K562 (cell line): ENCODE data around the gene CEP120. TPM values are rescaled to one million over a fixed set of nuclear protein-coding genes. Genes with fewer than 3 reads are reported as not detected.

ENCODE experiments used
- ATAC-seq: fragments of 200-7000 bp; cut with Tn5 transposase; 3 replicates; pipeline ENCODE4 v1.9.1; 2020; ENCODE audit warnings: moderate library complexity
- BruUV-seq: library from RNA; stranded (reverse); fragments of 400-500 nt; replicated peaks from 2 replicates; lab custom pipeline; 2021; lab: Mats Ljungman, UMichigan
- CTCF ChIA-PET: fragments of 300-600 bp; formaldehyde crosslinking; extraction: SDS; loops from one replicate; lab custom pipeline; 2021; ENCODE audit warnings: low intra/inter-chr PET ratio; lab: Yijun Ruan, JAX
- POLR2A ChIA-PET: fragments of 300-600, 350-650 bp; sonication (Branson Sonifier 250); formaldehyde crosslinking; extraction: SDS; loops from one replicate; lab custom pipeline; 2021; ENCODE audit warnings: antibody characterized with exemption, inconsistent platforms; lab: Yijun Ruan, JAX
- DNase-seq, 4 experiments: peaks; one replicate each; pipeline versions ENCODE4 v3.0.0 to v3.0.0-alpha.2; 2011 to 2018; ENCODE audit warnings: low spot score in 3 of 4, mixed read lengths in 3 of 4; ENCODE audit errors: extremely low read depth in 1 of 4
- FAIRE-seq: peaks from 2 replicates; lab custom pipeline; 2011; peaks lifted over from hg19 to GRCh38; lab: Jason Lieb, UNC
- H2AFZ ChIP-seq: 2 replicates; pipeline ENCODE4 v1.6.0; 2011; ENCODE audit warnings: low read depth, low read length, control low read depth, inconsistent platforms
- H3K27ac ChIP-seq: fragments of 200-600 bp; 3 replicates; pipeline ENCODE4 v1.8.0; 2011; ENCODE audit warnings: low read depth, mild to moderate bottlenecking, control low read depth, inconsistent platforms, low read length, moderate library complexity, mixed read lengths; ENCODE audit errors: extremely low read depth
- H3K27me3 ChIP-seq, 2 experiments: fragments of 300-600 bp in 1 of 2; 2 replicates in 1 of 2; 3 replicates in 1 of 2; pipeline versions ENCODE4 v1.6.0 to v1.8.0; 2011; ENCODE audit warnings: inconsistent platforms in 2 of 2, low read length in 2 of 2, mild to moderate bottlenecking in 1 of 2, mixed read lengths in 1 of 2, moderate library complexity in 1 of 2; ENCODE audit not compliant: control insufficient read depth in 2 of 2, insufficient read depth in 2 of 2
- H3K36me3 ChIP-seq: fragments of 300-600 bp; 3 replicates; pipeline ENCODE4 v1.8.0; 2011; ENCODE audit warnings: mild to moderate bottlenecking, low read length, inconsistent platforms; ENCODE audit not compliant: control insufficient read depth, insufficient read depth
- H3K4me1 ChIP-seq, 2 experiments: fragments of 200-600 bp in 1 of 2; replicated peaks in 1 of 2; 2 replicates in 1 of 2; 3 replicates in 1 of 2; pipeline versions ENCODE4 v1.5.1 to v1.8.0; 2011; ENCODE audit warnings: inconsistent platforms in 2 of 2, low read length in 2 of 2, mild to moderate bottlenecking in 1 of 2, mixed read lengths in 1 of 2, moderate library complexity in 1 of 2; ENCODE audit not compliant: control insufficient read depth in 2 of 2, insufficient read depth in 2 of 2
- H3K4me2 ChIP-seq: 2 replicates; pipeline ENCODE4 v1.6.1; 2011; ENCODE audit warnings: low read length, control low read depth, inconsistent platforms, mixed read lengths; ENCODE audit not compliant: insufficient read depth
- H3K4me3 ChIP-seq: fragments of 200-600 bp; sonication (generic), shearing (Covaris generic); 2 replicates; pipeline ENCODE4 v1.5.1; 2016; ENCODE audit warnings: control low read depth, inconsistent platforms
- H3K79me2 ChIP-seq: fragments of 200-600 bp; 3 replicates; pipeline ENCODE4 v1.8.0; 2011; ENCODE audit warnings: low read length, inconsistent platforms; ENCODE audit not compliant: control insufficient read depth, insufficient read depth
- H3K9ac ChIP-seq, 2 experiments: 2 replicates each; pipeline versions ENCODE4 v1.6.0 to v1.6.1; 2011; ENCODE audit warnings: low read depth in 2 of 2, low read length in 2 of 2, control low read depth in 1 of 2, inconsistent platforms in 1 of 2, mild to moderate bottlenecking in 1 of 2, mixed read lengths in 1 of 2; ENCODE audit not compliant: insufficient read depth in 1 of 2
- H3K9me1 ChIP-seq: one replicate; pipeline ENCODE4 v1.6.0; 2011; ENCODE audit warnings: inconsistent platforms, mild to moderate bottlenecking, low read length, moderate library complexity; ENCODE audit not compliant: control insufficient read depth, insufficient read depth
- H3K9me3 ChIP-seq: replicated peaks from 2 replicates; pipeline ENCODE4 v1.5.1; 2011; ENCODE audit warnings: low read depth, low read length, inconsistent platforms; ENCODE audit not compliant: control insufficient read depth, insufficient read depth
- H4K20me1 ChIP-seq: replicated peaks from 2 replicates; pipeline ENCODE4 v1.6.1; 2011; ENCODE audit warnings: low read length, inconsistent platforms, mixed read lengths; ENCODE audit not compliant: control insufficient read depth, insufficient read depth
- CCNT2 ChIP-seq: IDR thresholded peaks from 2 replicates; pipeline ENCODE4 v1.6.1; 2011; ENCODE audit warnings: borderline replicate concordance, low read depth, mild to moderate bottlenecking, moderate library complexity, mixed read lengths, low read length; ENCODE audit not compliant: insufficient read length; ENCODE audit errors: extremely low read depth
- ETV5 ChIP-seq: sonication (generic); formaldehyde crosslinking; IDR thresholded peaks from 2 replicates; pipeline ENCODE4 v1.4.0; 2020; ENCODE audit warnings: low read depth, mild to moderate bottlenecking, missing genetic modification reagents
- HDAC2 ChIP-seq: fragments of 450-650 bp; IDR thresholded peaks from 2 replicates; pipeline ENCODE4 v1.6.1; 2016; ENCODE audit warnings: mild to moderate bottlenecking
- JUN ChIP-seq, 2 experiments: sonication (generic) in 1 of 2; formaldehyde crosslinking in 1 of 2; IDR thresholded peaks; 2 replicates each; pipeline versions ENCODE4 v1.6.1 to v1.8.0; 2012 to 2022; ENCODE audit warnings: borderline replicate concordance in 2 of 2, mild to moderate bottlenecking in 2 of 2, improper control_type of control experiment in 1 of 2, low read depth in 1 of 2, low read length in 1 of 2, missing genetic modification reagents in 1 of 2
- NR2F6 ChIP-seq: fragments of 450-650 bp; formaldehyde crosslinking; IDR thresholded peaks from 2 replicates; pipeline ENCODE4 v1.4.0; 2020; ENCODE audit warnings: mild to moderate bottlenecking
- PHF20 ChIP-seq: fragments of 450-650 bp; IDR thresholded peaks from 2 replicates; pipeline ENCODE4 v1.6.1; 2018; ENCODE audit not compliant: partially characterized antibody
- RBM17 ChIP-seq: fragments of 200-400 bp; formaldehyde crosslinking; IDR thresholded peaks from 2 replicates; pipeline ENCODE4 v1.6.1; 2017; ENCODE audit warnings: low read depth, mild to moderate bottlenecking, low read length, borderline replicate concordance
- RNF2 ChIP-seq: sonication (generic); IDR thresholded peaks from 2 replicates; pipeline ENCODE4 v1.6.1; 2016
- SLC30A9 ChIP-seq: fragments of 250-450 bp; sonication (Bioruptor Pico); IDR thresholded peaks from 2 replicates; pipeline ENCODE4 v1.8.0; 2022; ENCODE audit warnings: mild to moderate bottlenecking, moderate library complexity
- SRSF7 ChIP-seq: fragments of 200-400 bp; formaldehyde crosslinking; optimal IDR thresholded peaks from 2 replicates; pipeline ENCODE3; 2017; ENCODE audit warnings: mild to moderate bottlenecking, low read depth, low read length
- TFAM ChIP-seq: fragments of 250-450 bp; sonication (Bioruptor Pico); conservative IDR thresholded peaks from 2 replicates; pipeline ENCODE4 v1.5.0; 2021; ENCODE audit warnings: mild to moderate bottlenecking, moderate library complexity
- ZEB2 ChIP-seq: fragments of 450-650 bp; IDR thresholded peaks from 2 replicates; pipeline ENCODE4 v1.6.1; 2016
- WGBS: fragments of 100-300 bp; shearing (Covaris generic); methylation state at CpG from one replicate; pipeline ENCODE4 v1.1.6; 2016; ENCODE audit warnings: low coverage, mixed read lengths; ENCODE audit not compliant: insufficient coverage; ENCODE audit errors: missing lambda C conversion rate; 5-methylcytosine and 5-hydroxymethylcytosine counted together
- in situ Hi-C: fragments of 300-500 bp; cut with MboI; formaldehyde crosslinking; loops from 4 replicates; pipeline ENCODE4 v1.15.0; 2018; ENCODE audit warnings: inconsistent platforms, mixed read lengths
- intact Hi-C: fragments of 100-400 bp; cut with micrococcal nuclease; formaldehyde crosslinking; loops from 2 replicates; pipeline ENCODE4 v1.14.2; 2022
- polyA plus RNA-seq, 8 experiments: library from polyadenylated mRNA; depleted of rRNA in 4 of 8; stranded (reverse) in 5 of 8; unstranded in 3 of 8; fragments of >200 nt; fragmentation: Nextera tagmentation in 2 of 8; fragmentation: Illumina TruSeq in 1 of 8; extraction: Ambion mirVana in 2 of 8; extraction: Trizol in 1 of 8; gene quantifications; 2 replicates each; pipeline versions ENCODE4 v1.2.1 to v1.2.3, GENCODE V29; 2011 to 2014; ENCODE audit warnings: inconsistent platforms in 1 of 8, missing spikeins in 1 of 8
- total RNA-seq, 7 experiments: library from RNA; depleted of rRNA in 6 of 7; stranded (reverse); fragments of >200 nt in 6 of 7; fragmentation: Illumina TruSeq in 2 of 7; extraction: Trizol in 2 of 7; gene quantifications; 2 replicates each; pipeline versions ENCODE4 v1.2.1 to v1.2.3, GENCODE V29; 2011 to 2021; ENCODE audit warnings: low replicate concordance in 1 of 7

Gene CEP120
- total and polyA plus RNA-seq, 9 of the 15 experiments (the other 6 are each of a cell fraction or from before 2014, with no cell fraction given): 3.3 to 24.9 (median 14.4) TPM

GRCh38 chr5:123303802-123304201 lies 119.4 kb downstream of the CEP120 start:
- POLR2A ChIA-PET: no interaction called here
- Histone ChIP-seq H3K9ac (no peak overlapping the region), H3K9me1 (no peaks in the 10 kb centered on the region), H3K27me3 (no peaks in the 10 kb centered on the region), H3K36me3 (no peaks in the 10 kb centered on the region), H3K27ac (no peak overlapping the region), H4K20me1 (no peaks in the 10 kb centered on the region), H3K9me3 (no peaks in the 10 kb centered on the region), H3K4me3 (no peak overlapping the region), H3K4me1 (no peaks in the 10 kb centered on the region), H2AFZ (no peak overlapping the region), H3K4me2 (no peak overlapping the region), H3K79me2 (no peaks in the 10 kb centered on the region)
- no peak for FAIRE-seq
- TF ChIP-seq JUN (IDR thresholded peaks at IDR 0.05; ENCODE audit: borderline replicate concordance, low read depth, low read length) (no peak), JUN (CRISPR knock-in tag; IDR thresholded peaks at IDR 0.05; ENCODE audit: borderline replicate concordance) (no peak), TFAM (CRISPR knock-in tag) (no peak), SRSF7 (no peak), HDAC2 (no peak), ETV5 (CRISPR knock-in tag) (no peak), RNF2 (no peak), RBM17 (no peak), PHF20 (no peak), ZEB2 (no peak), CCNT2 (no peak), NR2F6 (CRISPR knock-in tag) (no peak), SLC30A9 (no peak)
- in situ Hi-C loops (no loop called here), intact Hi-C loops (no loop called here)
- CTCF ChIA-PET: no interaction called here
- no peak for DNase-seq
- no peak for ATAC-seq
- WGBS: 0% methylated on average over 3 of the region's 3 CpGs
- BruUV-seq: no TSS peak
